HG03280 (cell line): ENCODE data around the gene TGFBR1.
A peak's percentile ranks its signal among the peaks of the same experiment; 100 is the strongest.

Source experiments
- ATAC-seq: cut with Tn5 transposase; IDR thresholded peaks from one replicate; pipeline ENCODE4 v1.9.1; 2021; ENCODE audit warnings: mild to moderate bottlenecking, moderate library complexity; ENCODE audit not compliant: unreplicated experiment

The TGFBR1 gene

GRCh38 chr9:99105152-99106043, 485 bp downstream of the TGFBR1 start:
- ATAC-seq = peak; percentile 56

GRCh38 chr9:99106044-99106375, 1.1 kb downstream of the TGFBR1 start:
- no peak for ATAC-seq

- no peak for ATAC-seq
Measured at GRCh38 chr9:99107421-99107820, 2.5 kb downstream of the TGFBR1 start.

DNA sequence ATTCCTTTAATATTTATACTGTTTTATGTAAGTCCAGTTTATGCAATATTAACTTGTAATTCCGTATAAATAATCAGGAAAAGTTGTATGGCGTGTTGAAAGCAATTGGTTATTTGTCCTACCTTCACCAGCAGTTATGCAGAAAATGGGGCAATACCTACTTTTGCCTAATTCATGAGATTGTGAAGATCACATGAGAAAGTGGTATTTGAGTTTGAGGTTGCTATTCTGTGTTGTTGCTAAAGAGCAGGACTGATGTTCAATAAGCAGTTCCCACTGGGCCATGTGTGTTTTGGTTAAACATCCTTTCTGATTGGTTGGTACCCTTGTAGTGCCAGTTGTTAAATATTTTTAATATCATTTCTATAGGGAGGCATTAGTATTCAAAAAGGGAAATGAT, 3.2 kb downstream of the TGFBR1 start:
- no peak for ATAC-seq

DNA sequence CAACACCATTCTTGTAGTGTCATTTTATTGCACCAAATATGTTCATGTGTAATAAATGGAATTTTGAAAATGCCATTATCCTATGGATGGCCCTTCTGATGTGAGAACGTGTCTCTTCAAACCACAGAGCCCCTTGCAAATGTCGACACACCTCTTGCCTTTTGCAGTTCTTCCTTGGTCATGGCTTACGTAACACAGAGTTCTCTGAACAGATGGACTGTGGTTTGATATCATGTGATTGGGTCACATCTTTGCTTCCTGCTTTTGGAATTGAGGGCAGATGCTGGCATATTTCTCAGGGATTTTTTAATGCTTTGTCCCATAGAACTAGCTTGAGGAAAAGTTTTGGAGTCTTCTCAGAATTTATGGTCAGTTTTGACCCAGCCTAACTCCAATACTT, 4.6 kb downstream of the TGFBR1 start:
- ATAC-seq = no peak

- ATAC-seq = no peak
Measured at GRCh38 chr9:99112750-99113413, 8.0 kb downstream of the TGFBR1 start.

- no peak for ATAC-seq
Measured at GRCh38 chr9:99113414-99114048, 8.6 kb downstream of the TGFBR1 start.

DNA sequence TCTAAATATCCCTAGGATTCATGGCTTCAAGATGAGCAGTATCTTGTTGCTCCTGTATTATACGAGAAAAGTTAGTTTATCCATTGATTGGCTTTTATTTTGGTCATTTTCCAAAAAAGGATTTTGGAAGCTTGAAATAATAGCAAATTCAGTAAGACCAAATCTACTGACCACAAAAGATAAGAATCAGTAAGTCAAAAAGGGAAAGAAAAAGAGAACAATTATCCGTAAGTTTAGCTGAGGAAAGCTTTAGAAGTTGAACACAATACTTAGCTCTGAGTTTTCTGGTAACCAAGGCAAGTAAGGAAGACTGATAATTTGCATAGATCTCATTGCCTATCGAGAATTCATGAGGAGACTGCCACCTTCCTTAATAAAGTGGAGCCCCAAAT, 9.1 kb downstream of the TGFBR1 start:
- ATAC-seq = no peak

DNA sequence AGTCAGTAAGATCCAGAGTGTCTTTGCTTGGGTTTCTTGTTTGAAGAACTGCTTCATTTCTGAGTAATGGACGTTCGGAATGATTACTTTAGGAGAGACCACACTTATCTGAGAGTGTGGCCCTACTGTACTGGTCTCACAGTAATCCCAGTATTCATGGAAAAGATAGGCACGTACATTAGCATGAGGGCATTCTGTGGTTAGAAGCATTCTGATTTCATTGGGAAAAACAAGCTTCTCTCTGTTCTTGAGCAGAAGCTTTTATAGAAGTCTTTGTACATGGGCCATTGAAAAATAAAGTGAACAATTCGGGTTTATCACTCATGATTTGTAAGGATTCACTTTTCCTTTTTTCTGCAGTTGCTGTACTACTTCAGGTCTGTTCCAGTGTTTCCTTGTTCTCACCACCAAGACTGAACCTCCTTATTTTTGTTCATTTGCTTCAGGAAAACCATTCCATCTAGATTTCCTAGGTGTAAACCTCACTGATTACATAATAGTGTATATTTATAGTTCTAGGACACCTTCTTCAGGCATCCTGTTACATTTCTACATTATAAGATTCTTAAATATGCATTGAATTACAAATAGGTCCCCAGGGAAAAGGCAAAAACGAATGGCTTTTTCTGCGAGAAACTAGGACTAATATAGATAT, 10.1 kb downstream of the TGFBR1 start:
- no peak for ATAC-seq

DNA sequence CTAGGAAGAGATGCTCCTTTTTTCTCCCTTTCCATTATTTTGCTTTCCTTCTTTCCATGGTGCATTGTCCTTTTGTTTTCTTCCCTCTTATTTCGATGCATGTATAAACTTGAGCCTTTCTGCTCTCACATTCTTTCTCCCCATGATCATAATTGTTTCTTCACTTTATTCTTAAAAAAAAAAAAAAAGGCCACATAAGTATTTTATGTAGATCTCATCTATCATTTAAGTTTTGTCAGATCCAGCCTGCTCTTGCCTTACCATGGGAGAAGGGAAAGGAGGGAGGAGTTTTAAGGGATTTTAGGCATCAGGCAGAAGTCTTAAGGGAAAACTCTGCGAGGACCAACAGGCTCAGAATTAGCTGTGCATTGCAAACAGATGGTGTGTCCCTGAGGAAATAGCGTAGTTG, 11.1 kb downstream of the TGFBR1 start:
- ATAC-seq = no peak

DNA sequence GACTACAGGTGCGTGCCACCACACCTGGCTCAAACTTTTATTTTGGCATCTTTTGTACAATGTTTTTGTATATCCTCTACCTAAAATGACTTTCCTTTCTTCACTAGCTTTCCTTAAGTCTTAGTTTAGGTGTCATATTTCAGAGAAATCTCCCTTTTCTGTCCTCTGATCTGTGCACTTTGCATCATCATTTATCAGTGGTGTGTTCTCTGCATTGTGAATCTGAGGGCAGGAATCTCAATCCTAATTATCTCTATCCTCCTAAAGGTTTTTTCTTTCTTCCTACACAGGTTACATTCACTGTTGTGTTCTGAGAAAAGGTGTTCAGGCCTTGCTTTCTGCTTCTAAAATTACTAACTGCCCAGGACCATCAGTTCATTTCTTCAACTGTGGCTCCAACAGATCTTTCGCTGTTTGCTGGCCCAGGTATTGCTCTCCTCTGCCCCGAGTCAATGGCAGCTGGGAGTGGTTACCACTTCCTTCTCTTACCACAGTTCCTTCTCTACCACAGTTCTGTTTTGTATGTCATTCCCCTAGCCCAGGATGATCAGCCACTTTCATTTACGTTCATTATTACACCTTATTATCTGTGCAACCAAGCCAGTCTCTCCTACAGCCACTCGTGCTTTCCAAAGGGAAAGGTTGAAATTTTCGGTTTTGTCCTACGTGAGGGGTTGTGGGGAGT, 14.0 kb downstream of the TGFBR1 start:
- ATAC-seq = peak; percentile 90

- ATAC-seq = no peak
Measured at GRCh38 chr9:99119976-99120655, 15.2 kb downstream of the TGFBR1 start.

GRCh38 chr9:99121604-99122003, 16.7 kb downstream of the TGFBR1 start:
- ATAC-seq = no peak

- no peak for ATAC-seq
Measured at GRCh38 chr9:99124534-99125255, 19.8 kb downstream of the TGFBR1 start.

GRCh38 chr9:99125446-99125845, 20.5 kb downstream of the TGFBR1 start:
- no peak for ATAC-seq

DNA sequence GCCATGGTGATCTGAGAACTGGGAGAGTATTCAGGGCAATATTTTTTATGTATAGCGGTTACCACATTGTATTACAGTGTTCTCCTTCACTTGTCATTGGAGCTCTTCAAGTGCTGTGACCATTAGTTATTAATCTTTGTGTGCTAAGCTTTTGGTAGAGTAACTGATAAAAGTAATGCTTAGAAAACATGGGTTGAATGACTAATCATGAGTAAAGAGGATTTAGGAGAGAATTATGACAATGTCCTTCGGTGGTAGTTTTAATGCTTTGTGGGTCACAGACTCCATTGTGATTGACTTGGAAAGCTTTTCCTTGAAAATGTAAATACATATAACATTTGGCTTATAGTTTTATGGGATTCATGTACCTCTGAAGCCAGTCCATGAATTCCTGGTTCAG, 21.4 kb downstream of the TGFBR1 start:
- no peak for ATAC-seq

- ATAC-seq = no peak
Measured at GRCh38 chr9:99127356-99128132, 22.6 kb downstream of the TGFBR1 start.

GRCh38 chr9:99128133-99128406, 23.2 kb downstream of the TGFBR1 start:
- ATAC-seq = no peak

GRCh38 chr9:99129091-99129490, 24.2 kb downstream of the TGFBR1 start:
- ATAC-seq = no peak
